Lower leg skin (tissue), 4 donors: Measurements from ENCODE around the gene HNRNPF. TPM values are rescaled to one million over a fixed set of nuclear protein-coding genes. Genes with fewer than 3 reads are reported as not detected.

Source experiments
- DNase-seq, 2 donors: peaks; one replicate each; pipeline ENCODE4 v3.0.0-alpha.2; 2019; ENCODE audit warnings: low spot score in 2 of 2
- H3K4me3 ChIP-seq: fragments of 200-600 bp; sonication (generic); 2 replicates; pipeline ENCODE4 v1.5.1; 2017; ENCODE audit warnings: mild to moderate bottlenecking, low read depth; ENCODE audit not compliant: poor library complexity, severe bottlenecking
- POLR2A ChIP-seq, 2 donors: fragments of 450-650 bp; IDR thresholded peaks; one replicate each; pipeline ENCODE4 v1.6.1; 2016 to 2017; ENCODE audit warnings: antibody characterized with exemption in 2 of 2, mild to moderate bottlenecking in 1 of 2, moderate library complexity in 1 of 2
- WGBS, 2 donors: methylation state at CpG; one replicate each; pipeline ENCODE4 v1.1.5; 2018; 5-methylcytosine and 5-hydroxymethylcytosine counted together
- intact Hi-C: fragments of 100-400 bp; cut with DNase I; formaldehyde crosslinking; loops from one replicate; pipeline ENCODE4 v1.15.0; 2023; ENCODE audit warnings: low total_unique reads
- total RNA-seq, 4 donors: library from RNA; depleted of rRNA; stranded (reverse); fragments of >200 nt; gene quantifications; one replicate each; pipeline ENCODE4 v1.1.0, GENCODE V29; 2016
- TF ChIP-seq, protein P1 (sequence below), 3 donors: fragments of 450-650 bp; IDR thresholded peaks; one replicate each; pipeline ENCODE4 v1.5.1; 2016; ENCODE audit warnings: antibody characterized with exemption in 3 of 3, mild to moderate bottlenecking in 3 of 3, moderate library complexity in 2 of 3

The HNRNPF gene
- total RNA-seq, 4 donors from 2014 or later: 227 to 254 (median 232) TPM

DNA sequence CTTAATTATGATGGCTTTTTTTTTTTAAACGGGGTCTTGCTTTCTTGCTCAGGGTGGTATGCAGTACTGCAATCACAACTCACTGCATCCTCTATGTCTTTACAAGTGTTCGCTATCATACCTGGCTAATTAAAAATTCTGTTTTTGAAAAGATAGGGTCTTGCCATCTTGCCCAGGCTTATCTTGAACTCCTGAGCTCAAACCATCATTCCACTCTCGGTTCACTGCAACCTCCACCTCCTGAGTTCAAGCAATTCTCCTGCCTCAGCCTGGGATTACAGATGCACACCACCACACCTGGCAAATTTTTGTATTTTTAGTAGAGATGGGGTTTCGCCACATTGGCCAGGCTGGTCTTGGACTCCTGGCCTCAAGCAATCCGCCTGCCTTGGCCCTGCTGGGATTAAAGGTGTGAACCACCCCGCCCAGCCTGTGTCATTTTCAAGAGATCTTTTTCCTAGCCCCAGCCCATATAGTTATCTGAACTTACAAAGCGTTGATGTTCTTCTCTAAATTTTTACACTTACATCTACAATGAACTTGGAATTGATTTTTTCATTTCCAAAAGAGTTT is 6.0 kb downstream of the HNRNPF start:
- intact Hi-C loops: no loop called here
- H3K4me3 ChIP-seq: no peak overlapping the region
- DNase-seq: peak in 1 of 2 donors; percentile 23
- TF ChIP-seq POLR2A (IDR thresholded peaks at IDR 0.05): no peak
- TF ChIP-seq, protein P1, sequence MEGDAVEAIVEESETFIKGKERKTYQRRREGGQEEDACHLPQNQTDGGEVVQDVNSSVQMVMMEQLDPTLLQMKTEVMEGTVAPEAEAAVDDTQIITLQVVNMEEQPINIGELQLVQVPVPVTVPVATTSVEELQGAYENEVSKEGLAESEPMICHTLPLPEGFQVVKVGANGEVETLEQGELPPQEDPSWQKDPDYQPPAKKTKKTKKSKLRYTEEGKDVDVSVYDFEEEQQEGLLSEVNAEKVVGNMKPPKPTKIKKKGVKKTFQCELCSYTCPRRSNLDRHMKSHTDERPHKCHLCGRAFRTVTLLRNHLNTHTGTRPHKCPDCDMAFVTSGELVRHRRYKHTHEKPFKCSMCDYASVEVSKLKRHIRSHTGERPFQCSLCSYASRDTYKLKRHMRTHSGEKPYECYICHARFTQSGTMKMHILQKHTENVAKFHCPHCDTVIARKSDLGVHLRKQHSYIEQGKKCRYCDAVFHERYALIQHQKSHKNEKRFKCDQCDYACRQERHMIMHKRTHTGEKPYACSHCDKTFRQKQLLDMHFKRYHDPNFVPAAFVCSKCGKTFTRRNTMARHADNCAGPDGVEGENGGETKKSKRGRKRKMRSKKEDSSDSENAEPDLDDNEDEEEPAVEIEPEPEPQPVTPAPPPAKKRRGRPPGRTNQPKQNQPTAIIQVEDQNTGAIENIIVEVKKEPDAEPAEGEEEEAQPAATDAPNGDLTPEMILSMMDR (IDR thresholded peaks at IDR 0.05): no peak
- 71 to 74% methylated on average over 7 of the region's 7 CpGs for WGBS, 2 donors

DNA sequence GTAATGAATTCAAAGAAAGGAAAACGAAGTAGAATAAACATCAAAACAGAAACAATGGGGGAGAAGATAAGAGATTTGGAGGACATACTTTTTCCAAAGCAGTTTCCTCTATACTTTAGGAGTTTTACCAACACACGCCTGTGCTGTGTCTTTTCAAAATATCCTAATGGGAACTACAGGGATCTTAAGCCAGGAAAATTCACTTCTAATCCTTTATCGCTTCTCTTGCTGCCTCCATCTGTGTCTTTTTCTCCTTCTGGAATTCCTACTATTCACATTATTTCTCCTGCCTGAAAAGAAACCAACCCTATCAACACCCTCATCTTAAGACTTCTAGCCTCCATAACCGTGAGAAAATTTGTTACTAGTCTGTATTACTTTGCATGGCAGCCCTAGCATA is 6.8 kb downstream of the HNRNPF start:
- no peak overlapping the region for H3K4me3 ChIP-seq
- 59 to 63% methylated on average over 4 of the region's 4 CpGs for WGBS, 2 donors
- DNase-seq: no peak
- intact Hi-C loops: no loop called here
- TF ChIP-seq POLR2A (IDR thresholded peaks at IDR 0.05): no peak
- TF ChIP-seq, protein P1 (IDR thresholded peaks at IDR 0.05): no peak

DNA sequence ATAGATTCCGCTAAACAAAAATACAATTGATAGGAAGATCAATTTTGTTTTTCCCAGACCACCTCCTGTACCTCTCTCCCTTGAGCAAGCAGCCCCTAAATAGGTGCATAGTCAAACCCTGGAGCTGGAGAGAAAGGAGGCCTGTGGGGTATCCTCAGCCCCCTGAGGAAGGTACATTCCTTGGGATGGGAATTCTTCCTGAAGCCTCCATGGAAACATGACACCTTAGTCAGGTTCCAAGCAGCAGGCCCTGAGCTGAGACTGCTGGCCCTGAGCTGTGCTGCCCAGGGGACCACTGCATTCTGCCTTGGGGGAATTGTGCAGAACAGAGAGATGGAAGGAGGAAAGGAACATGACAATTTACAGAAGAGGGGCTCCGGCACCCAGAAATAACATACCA is 7.4 kb downstream of the HNRNPF start:
- intact Hi-C loops: no loop called here
- peak in 1 of 2 donors; percentile 50 for DNase-seq

DNA sequence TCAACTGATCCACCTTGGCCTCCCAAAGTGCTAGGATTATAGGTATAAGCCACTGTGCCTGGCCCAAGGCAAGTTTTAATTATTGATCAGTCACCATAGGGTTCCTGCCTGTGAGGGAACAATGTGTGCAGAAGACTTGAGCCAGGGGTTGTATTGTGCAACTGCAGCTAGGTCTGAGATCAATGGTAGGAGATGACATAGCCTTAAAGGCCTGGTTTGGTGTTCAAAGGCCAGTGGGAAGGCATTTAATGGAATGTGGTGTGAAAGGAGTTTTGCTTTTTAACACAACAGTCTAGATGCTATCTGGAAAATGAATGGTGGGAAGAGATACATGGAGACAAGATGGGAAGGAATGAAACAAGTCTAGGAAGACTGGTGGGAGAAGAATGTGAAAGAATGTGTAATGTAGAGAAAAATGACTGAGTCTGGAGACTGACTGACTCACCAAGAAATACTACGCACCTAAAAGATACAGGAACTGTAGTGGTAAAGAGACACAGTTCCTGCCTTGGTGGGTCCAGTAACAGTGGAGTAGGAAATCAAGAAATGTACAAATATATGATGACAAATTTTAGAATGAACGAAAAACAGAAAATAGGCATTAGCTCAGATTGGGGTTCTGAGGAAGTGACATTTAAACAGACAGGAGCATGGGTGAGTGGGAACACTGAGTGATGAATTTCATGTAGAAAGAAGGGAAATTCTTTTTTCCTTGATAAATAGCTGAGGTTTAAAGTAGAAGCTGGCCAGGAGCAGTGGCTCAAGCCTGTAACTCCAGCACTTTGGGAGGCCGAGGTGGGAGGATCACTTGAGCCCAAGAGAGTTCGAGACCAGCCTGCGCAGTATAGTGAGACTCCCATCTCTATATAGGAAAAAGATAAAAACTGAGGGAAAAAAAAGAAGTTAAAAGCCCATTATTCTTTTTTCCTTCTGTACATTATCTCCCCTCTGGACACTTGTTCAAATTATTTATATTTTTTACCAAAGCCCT is 9.4 kb downstream of the HNRNPF start:
- H3K4me3 ChIP-seq: no peak overlapping the region
- TF ChIP-seq, protein P1 (IDR thresholded peaks at IDR 0.05): no peak
- TF ChIP-seq POLR2A (IDR thresholded peaks at IDR 0.05): no peak
- intact Hi-C loops: loop anchor here (5.0 kb wide), 1 partner anchor 38 kb away; the partner anchor contains the start of gene ZNF487
- WGBS, 2 donors: 89 to 90% methylated on average over 5 of the region's 5 CpGs
- peak in 1 of 2 donors; percentile 49 for DNase-seq

More for the DNA sequence above, 7.4 kb downstream of the HNRNPF start:
- TF ChIP-seq, protein P1 (IDR thresholded peaks at IDR 0.05): no peak
- TF ChIP-seq POLR2A (IDR thresholded peaks at IDR 0.05): no peak
- no peak overlapping the region for H3K4me3 ChIP-seq
- WGBS, 2 donors: 86 to 88% methylated on average over 2 of the region's 2 CpGs

DNA sequence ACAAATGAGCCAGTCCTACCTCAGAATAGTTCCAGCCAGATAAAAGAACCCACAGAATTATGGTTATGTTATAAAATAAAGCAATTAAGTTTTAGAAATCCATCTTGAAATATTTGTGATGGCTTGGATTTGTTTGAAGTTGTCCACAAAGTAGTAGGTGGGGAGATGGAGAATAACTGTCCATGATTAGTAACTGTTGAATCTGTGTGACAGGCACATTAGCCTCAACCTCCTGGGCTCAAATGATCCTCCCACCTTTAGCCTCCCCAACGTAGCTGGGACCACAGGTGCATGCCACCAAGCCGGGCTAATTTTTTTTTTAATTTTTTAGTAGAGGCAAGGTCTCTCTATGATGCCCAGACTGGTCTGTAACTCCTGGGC is 10.1 kb downstream of the HNRNPF start:
- intact Hi-C loops: loop anchor here (5.0 kb wide), 1 partner anchor 38 kb away; the partner anchor contains the start of gene ZNF487
- WGBS, 2 donors: 47 to 76% methylated on average over 2 of the region's 2 CpGs
- no peak overlapping the region for H3K4me3 ChIP-seq
- TF ChIP-seq, protein P1 (IDR thresholded peaks at IDR 0.05): no peak
- no peak for DNase-seq
